ENCODE measurements around the gene NLK. TPM values are rescaled to one million over a fixed set of nuclear protein-coding genes. Genes with fewer than 3 reads are reported as not detected.

Gene NLK
- total and polyA plus RNA-seq, 12 donors = 5.2 to 27.3 (median 20.7) TPM

DNA sequence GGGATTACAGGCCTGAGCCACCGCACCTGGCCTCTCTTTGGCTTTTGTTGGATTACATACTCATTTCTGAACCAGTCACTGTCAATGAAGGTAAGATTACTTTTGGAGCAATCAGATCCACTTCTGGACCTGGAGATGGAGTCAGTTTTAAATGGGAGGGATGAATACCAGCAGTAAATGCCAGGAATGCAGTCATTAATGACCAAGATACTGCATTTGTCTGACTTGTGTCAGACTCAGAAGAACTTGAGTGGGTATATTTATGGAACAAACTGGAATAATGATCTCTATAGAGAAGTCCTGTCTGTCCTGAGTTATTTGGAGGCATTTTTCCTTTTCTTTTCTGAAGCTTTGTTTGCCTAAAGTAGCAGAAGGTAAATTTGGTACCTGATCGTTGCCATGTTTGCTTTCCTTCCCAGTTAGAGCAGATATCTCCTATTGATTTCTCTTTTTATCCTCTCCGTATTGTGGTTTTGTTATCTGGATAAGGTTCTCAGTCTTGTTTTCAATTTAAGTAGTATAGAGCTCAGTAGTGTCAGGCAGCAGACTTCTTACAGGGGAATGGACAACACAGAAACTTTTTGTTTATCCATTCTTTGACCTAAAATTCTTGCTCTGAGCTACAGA is 10.7 kb downstream of the NLK start:
- no peaks in the 10 kb centered on the region for H3K9me3 ChIP-seq
- TF ChIP-seq CTCF (IDR thresholded peaks at IDR 0.05) = no peak
- ATAC-seq (peak in 1 of 8 donors; percentile 25), DNase-seq (no peak)
- no peaks in the 10 kb centered on the region for H3K27me3 ChIP-seq
- no peaks in the 10 kb centered on the region for H3K36me3 ChIP-seq
- intact Hi-C loops (cut with DNase I) = no loop called here
- peaks cover 8 to 78% (median 45%) of the 10 kb centered on the region in 9 donors for H3K4me1 ChIP-seq
- WGBS, 2 donors = 59 to 62% methylated on average over 3 of the region's 3 CpGs
- peak overlapping the region in 3 of 10 donors; percentile 11 to 37 (median 28) for H3K27ac ChIP-seq
- H3K4me3 ChIP-seq = no peak overlapping the region

DNA sequence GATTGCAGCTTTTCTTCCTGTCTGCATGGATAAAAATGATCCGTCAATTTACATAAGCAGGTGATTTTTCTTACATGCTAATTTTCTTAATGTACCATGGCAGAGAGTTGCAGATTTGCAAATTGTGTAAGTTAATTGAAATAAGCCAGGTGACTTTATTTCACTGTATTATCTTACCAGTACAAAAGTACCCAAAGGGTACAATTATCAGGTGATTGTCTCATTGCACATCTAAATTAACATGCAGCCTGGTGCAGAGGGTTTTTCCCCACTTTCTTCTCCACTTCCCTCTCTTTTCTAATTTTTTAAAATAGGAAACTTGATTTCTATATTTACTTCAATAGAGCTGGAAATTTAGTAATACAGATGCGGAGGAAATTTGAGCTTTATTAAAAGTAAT is 11.2 kb downstream of the NLK start:
- Histone ChIP-seq H3K4me1 (peaks cover 8 to 77% (median 50%) of the 10 kb centered on the region in 9 donors), H3K27ac (peak overlapping the region in 1 of 10 donors; percentile 28), H3K27me3 (no peaks in the 10 kb centered on the region), H3K36me3 (no peaks in the 10 kb centered on the region), H3K4me3 (no peak overlapping the region), H3K9me3 (no peaks in the 10 kb centered on the region)
- DNase-seq (no peak), ATAC-seq (no peak)
- intact Hi-C loops (cut with DNase I) = no loop called here
- 80 to 81% methylated on average over 2 of the region's 2 CpGs for WGBS, 2 donors
- TF ChIP-seq CTCF (IDR thresholded peaks at IDR 0.05) = no peak

GRCh38 chr17:28055546-28056275 is 13.2 kb downstream of the NLK start:
- Histone ChIP-seq H3K27ac (no peak overlapping the region), H3K27me3 (no peaks in the 10 kb centered on the region), H3K4me1 (peaks cover 8 to 78% (median 53%) of the 10 kb centered on the region in 9 donors), H3K36me3 (no peaks in the 10 kb centered on the region), H3K9me3 (no peaks in the 10 kb centered on the region), H3K4me3 (no peak overlapping the region)
- no peak for ATAC-seq
- intact Hi-C loops (cut with DNase I) = no loop called here
- no peak for DNase-seq
- TF ChIP-seq CTCF (IDR thresholded peaks at IDR 0.05) = no peak
- WGBS, 2 donors = 64 to 65% methylated on average over 2 of the region's 2 CpGs

GRCh38 chr17:28056276-28056620 is 13.8 kb downstream of the NLK start:
- ATAC-seq = no peak
- Histone ChIP-seq H3K4me1 (peaks cover 8 to 83% (median 52%) of the 10 kb centered on the region in 9 donors), H3K9me3 (no peaks in the 10 kb centered on the region), H3K36me3 (no peaks in the 10 kb centered on the region), H3K27me3 (no peaks in the 10 kb centered on the region), H3K27ac (no peak overlapping the region), H3K4me3 (no peak overlapping the region)
- TF ChIP-seq CTCF (IDR thresholded peaks at IDR 0.05) = no peak
- no peak for DNase-seq
- intact Hi-C loops (cut with DNase I) = no loop called here
- WGBS, 2 donors = 73% methylated on average over 3 of the region's 3 CpGs
